ENCODE data around the gene PKP1.

Gene PKP1

GRCh38 chr1:201354901-201355295, 71.6 kb downstream of the PKP1 start:
- Histone ChIP-seq H3F3A (ENCODE audit: control insufficient read depth, insufficient read depth) (no peaks in the 10 kb centered on the region), H3K79me2 (ENCODE audit: control insufficient read depth, low read length) (no peaks in the 10 kb centered on the region), H3K4me1 (ENCODE audit: control insufficient read depth, low read length) (no peaks in the 10 kb centered on the region), H3K36me3 (ENCODE audit: control insufficient read depth, low read length) (no peaks in the 10 kb centered on the region), H4K20me1 (ENCODE audit: control insufficient read depth, insufficient read depth, low read depth, low read length) (no peaks in the 10 kb centered on the region), H3K9me2 (replicated peaks; ENCODE audit: control insufficient read depth, low read length) (no peaks in the 10 kb centered on the region), H3K27me3 (ENCODE audit: control insufficient read depth, low read length) (0 out of 2 replicates have a peak, but pooled peaks cover 6% of the 10 kb centered on the region), H3K4me2 (ENCODE audit: low read length) (no peak overlapping the region), H3K27ac (ENCODE audit: low read depth, low read length) (no peak overlapping the region), H3K9me3 (ENCODE audit: control insufficient read depth, insufficient read depth, low read length) (no peaks in the 10 kb centered on the region), H3K4me3 (ENCODE audit: low read length) (no peak overlapping the region)
- no peak for TF ChIP-seq EZH2phosphoT487 (IDR thresholded peaks at IDR 0.05; ENCODE audit: borderline replicate concordance, low read length)
- TF ChIP-seq, protein P1, sequence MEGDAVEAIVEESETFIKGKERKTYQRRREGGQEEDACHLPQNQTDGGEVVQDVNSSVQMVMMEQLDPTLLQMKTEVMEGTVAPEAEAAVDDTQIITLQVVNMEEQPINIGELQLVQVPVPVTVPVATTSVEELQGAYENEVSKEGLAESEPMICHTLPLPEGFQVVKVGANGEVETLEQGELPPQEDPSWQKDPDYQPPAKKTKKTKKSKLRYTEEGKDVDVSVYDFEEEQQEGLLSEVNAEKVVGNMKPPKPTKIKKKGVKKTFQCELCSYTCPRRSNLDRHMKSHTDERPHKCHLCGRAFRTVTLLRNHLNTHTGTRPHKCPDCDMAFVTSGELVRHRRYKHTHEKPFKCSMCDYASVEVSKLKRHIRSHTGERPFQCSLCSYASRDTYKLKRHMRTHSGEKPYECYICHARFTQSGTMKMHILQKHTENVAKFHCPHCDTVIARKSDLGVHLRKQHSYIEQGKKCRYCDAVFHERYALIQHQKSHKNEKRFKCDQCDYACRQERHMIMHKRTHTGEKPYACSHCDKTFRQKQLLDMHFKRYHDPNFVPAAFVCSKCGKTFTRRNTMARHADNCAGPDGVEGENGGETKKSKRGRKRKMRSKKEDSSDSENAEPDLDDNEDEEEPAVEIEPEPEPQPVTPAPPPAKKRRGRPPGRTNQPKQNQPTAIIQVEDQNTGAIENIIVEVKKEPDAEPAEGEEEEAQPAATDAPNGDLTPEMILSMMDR (IDR thresholded peaks at IDR 0.05; ENCODE audit: low read depth, low read length, poor library complexity, severe bottlenecking): no peak

GRCh38 chr1:201355471-201355870, 72.2 kb downstream of the PKP1 start:
- Histone ChIP-seq H3K9me2 (replicated peaks; ENCODE audit: control insufficient read depth, low read length) (no peaks in the 10 kb centered on the region), H4K20me1 (ENCODE audit: control insufficient read depth, insufficient read depth, low read depth, low read length) (no peaks in the 10 kb centered on the region), H3K4me2 (ENCODE audit: low read length) (no peak overlapping the region), H3K9me3 (ENCODE audit: control insufficient read depth, insufficient read depth, low read length) (no peaks in the 10 kb centered on the region), H3K36me3 (ENCODE audit: control insufficient read depth, low read length) (no peaks in the 10 kb centered on the region), H3K4me3 (ENCODE audit: low read length) (no peak overlapping the region), H3F3A (ENCODE audit: control insufficient read depth, insufficient read depth) (no peaks in the 10 kb centered on the region), H3K79me2 (ENCODE audit: control insufficient read depth, low read length) (no peaks in the 10 kb centered on the region), H3K27me3 (ENCODE audit: control insufficient read depth, low read length) (0 out of 2 replicates have a peak, but pooled peaks cover 6% of the 10 kb centered on the region), H3K4me1 (ENCODE audit: control insufficient read depth, low read length) (no peaks in the 10 kb centered on the region), H3K27ac (ENCODE audit: low read depth, low read length) (no peak overlapping the region)
- TF ChIP-seq EZH2phosphoT487 (IDR thresholded peaks at IDR 0.05; ENCODE audit: borderline replicate concordance, low read length): no peak
- TF ChIP-seq, protein P1 (IDR thresholded peaks at IDR 0.05; ENCODE audit: low read depth, low read length, poor library complexity, severe bottlenecking): no peak

DNA sequence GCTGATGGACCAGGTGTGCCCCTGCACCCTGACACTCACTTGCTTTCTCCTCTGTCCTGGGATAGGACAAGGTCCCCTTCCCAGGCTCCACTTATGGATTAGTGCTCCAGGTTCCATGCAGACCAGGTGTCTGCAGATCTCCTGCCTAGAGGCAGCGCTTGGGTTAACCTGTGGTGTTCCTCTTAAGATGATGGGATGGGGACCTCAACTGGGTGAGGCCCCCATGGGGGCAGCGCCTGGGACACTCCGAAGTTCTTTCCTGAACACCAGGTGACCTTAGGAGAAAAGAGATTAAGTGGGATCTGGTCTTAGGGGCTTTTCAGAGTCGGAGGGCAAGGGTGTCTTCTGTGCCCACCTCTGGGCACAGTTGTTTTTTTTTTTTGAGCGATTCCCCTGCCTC, 72.9 kb downstream of the PKP1 start:
- H3K79me2 ChIP-seq (ENCODE audit: control insufficient read depth, low read length): no peaks in the 10 kb centered on the region
- H3K4me3 ChIP-seq (ENCODE audit: low read length): no peak overlapping the region
- 0 out of 2 replicates have a peak, but pooled peaks cover 3% of the 10 kb centered on the region for H3K27me3 ChIP-seq (ENCODE audit: control insufficient read depth, low read length)
- H3K4me2 ChIP-seq (ENCODE audit: low read length): no peak overlapping the region
- H3K9me3 ChIP-seq (ENCODE audit: control insufficient read depth, insufficient read depth, low read length): no peaks in the 10 kb centered on the region
- H3K9me2 ChIP-seq (replicated peaks; ENCODE audit: control insufficient read depth, low read length): no peaks in the 10 kb centered on the region
- H3F3A ChIP-seq (ENCODE audit: control insufficient read depth, insufficient read depth): no peaks in the 10 kb centered on the region
- no peak overlapping the region for H3K27ac ChIP-seq (ENCODE audit: low read depth, low read length)
- no peak for TF ChIP-seq EZH2phosphoT487 (IDR thresholded peaks at IDR 0.05; ENCODE audit: borderline replicate concordance, low read length)
- TF ChIP-seq, protein P1 (IDR thresholded peaks at IDR 0.05; ENCODE audit: low read depth, low read length, poor library complexity, severe bottlenecking): no peak
- no peaks in the 10 kb centered on the region for H4K20me1 ChIP-seq (ENCODE audit: control insufficient read depth, insufficient read depth, low read depth, low read length)
- no peaks in the 10 kb centered on the region for H3K36me3 ChIP-seq (ENCODE audit: control insufficient read depth, low read length)
- no peaks in the 10 kb centered on the region for H3K4me1 ChIP-seq (ENCODE audit: control insufficient read depth, low read length)

All from DOHH2 (cell line).